ENCODE results near the gene FABP3.
A peak's percentile ranks its signal among the peaks of the same experiment; 100 is the strongest.
"Not testable (repeated sequence)": the region's sequence is repeated elsewhere in the genome, so short reads cannot be mapped to it uniquely, and the experiment has no call there.

The FABP3 gene

DNA sequence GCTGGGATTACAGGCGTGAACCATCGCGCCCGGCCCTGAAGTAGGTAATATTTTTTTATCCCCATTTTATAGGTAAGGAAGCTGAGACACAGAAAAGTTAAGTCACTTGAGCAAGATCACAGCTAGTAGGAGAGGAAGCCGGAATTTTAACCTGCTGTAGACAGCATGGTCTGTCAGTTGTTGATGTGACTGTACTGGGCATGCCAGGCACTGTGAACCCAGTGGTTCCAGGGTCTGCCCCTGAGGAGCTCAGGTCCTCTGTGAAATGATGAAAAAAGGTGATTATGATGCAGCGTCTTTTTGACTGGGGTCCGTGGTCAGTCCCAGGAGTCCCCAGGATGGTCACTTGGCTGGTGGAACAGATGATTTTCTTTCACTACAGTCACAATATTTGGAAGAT lies 16.7 kb upstream of the FABP3 start:
- Mint-ChIP-seq H3K27ac (no peak overlapping the region), H3K9me3 (no peaks in the 10 kb centered on the region), H3K27me3 (peaks cover 3% of the 10 kb centered on the region), H3K36me3 (ENCODE audit: low read depth) (no peaks in the 10 kb centered on the region), H3K4me3 (no peak overlapping the region), H3K4me1 (ENCODE audit: low read depth) (peaks cover 10% of the 10 kb centered on the region)
- intact Hi-C loops (cut with micrococcal nuclease): no loop called here

DNA sequence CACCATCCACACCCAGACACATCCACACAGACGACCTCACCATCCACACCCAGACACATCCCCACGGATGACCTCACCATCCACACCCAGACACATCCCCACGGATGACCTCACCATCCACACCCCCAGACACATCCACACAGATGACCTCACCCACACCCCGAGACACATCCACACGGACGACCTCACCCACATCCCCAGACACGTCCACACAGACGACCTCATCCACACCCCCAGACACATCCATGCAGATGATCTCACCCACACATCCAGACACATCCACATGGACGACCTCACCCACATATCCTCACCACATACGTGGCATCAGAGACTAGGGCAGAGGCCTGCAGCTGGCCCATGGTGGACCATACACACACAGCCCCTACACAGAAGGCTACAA lies 14.7 kb upstream of the FABP3 start:
- Mint-ChIP-seq H3K27ac (no peak overlapping the region), H3K36me3 (ENCODE audit: low read depth) (no peaks in the 10 kb centered on the region), H3K4me1 (ENCODE audit: low read depth) (peaks cover 11% of the 10 kb centered on the region), H3K4me3 (no peak overlapping the region), H3K27me3 (peaks cover 3% of the 10 kb centered on the region), H3K9me3 (no peaks in the 10 kb centered on the region)
- intact Hi-C loops (cut with micrococcal nuclease): no loop called here

DNA sequence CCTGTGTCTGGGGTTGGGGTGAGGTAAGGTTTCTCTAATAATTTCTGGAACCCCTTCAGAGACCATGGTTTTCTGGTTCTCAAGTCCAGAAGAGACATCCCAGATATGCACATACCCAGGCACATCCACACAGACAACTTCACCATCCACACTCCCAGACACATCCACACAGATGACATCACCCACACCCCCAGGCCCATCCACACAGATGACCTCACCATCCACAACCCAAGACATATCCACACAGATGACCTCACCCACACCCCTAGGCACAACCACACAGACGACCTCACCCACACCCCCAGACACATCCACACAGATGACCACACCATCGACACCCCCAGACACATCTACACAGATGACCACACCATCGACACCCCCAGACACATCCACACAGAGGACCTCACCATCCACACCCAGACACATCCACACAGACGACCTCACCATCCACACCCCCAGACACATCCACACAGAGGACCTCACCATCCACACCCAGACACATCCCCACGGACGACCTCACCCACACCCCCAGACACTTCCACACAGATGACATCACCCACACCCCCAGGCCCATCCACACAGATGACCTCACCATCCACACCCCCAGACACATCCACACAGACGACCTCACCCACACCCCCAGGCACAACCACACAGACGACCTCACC lies 13.8 kb upstream of the FABP3 start:
- H3K27me3 Mint-ChIP-seq; intact Hi-C loops (cut with micrococcal nuclease); H3K36me3 Mint-ChIP-seq (ENCODE audit: low read depth); H3K27ac Mint-ChIP-seq; H3K4me3 Mint-ChIP-seq; H3K9me3 Mint-ChIP-seq: not testable (repeated sequence)
- H3K4me1 Mint-ChIP-seq (ENCODE audit: low read depth): peaks cover 11% of the 10 kb centered on the region

DNA sequence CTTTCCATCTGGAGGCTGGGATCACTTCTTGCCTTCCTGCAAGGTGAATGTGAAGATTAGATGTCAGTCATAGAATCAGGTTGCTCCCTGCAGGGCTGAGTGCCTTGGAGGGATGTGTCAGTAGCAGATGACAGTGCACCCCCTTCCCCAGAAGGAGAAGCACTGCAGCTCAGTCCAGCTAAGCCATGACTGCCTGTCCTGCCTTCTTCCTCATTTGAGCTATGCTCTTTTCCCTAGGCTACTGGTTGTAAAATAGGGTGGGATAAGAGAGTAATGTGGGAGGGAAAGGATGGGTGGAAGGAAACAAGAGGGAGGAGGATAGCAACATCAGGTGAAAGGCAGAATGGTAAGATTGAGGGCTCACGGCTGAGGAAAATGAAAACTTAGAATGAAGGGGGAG lies 11.1 kb upstream of the FABP3 start:
- intact Hi-C loops (cut with micrococcal nuclease): no loop called here
- H3K9me3 Mint-ChIP-seq: no peaks in the 10 kb centered on the region
- H3K27me3 Mint-ChIP-seq: peaks cover 9% of the 10 kb centered on the region
- H3K27ac Mint-ChIP-seq: no peak overlapping the region
- no peak overlapping the region for H3K4me3 Mint-ChIP-seq
- H3K36me3 Mint-ChIP-seq (ENCODE audit: low read depth): no peaks in the 10 kb centered on the region
- peaks cover 11% of the 10 kb centered on the region for H3K4me1 Mint-ChIP-seq (ENCODE audit: low read depth)

DNA sequence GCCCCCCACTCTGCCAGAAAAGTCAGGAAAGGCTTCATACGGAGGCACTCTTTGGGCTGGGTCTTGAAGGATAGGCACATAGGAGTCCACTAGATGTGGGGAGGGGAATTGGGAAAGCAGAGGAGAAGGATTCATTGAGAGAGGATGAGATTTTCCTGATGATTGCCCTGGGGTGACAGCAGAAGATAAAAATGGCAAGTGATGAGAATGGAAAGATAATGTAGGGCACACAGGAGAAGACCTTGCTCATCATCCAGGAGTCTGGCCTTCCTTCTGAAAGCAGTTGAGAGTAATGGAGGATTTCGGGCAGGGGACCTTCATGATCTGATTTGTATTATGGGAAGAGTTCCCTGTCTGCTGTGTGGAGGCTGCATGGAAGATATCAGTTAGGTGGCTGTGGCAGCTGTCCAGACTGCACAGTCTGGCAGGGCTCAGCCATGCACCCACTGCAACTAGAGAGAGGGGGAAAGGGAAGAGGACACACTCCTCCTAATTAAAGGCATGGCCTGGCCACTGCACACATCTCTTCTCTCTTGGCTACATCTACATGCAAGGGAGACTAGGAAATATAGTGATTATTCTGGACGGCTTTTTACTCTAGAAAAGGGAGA lies 9.6 kb upstream of the FABP3 start:
- intact Hi-C loops (cut with micrococcal nuclease): no loop called here
- Mint-ChIP-seq H3K4me1 (ENCODE audit: low read depth) (peaks cover 11% of the 10 kb centered on the region), H3K36me3 (ENCODE audit: low read depth) (no peaks in the 10 kb centered on the region), H3K9me3 (no peaks in the 10 kb centered on the region), H3K27ac (no peak overlapping the region), H3K4me3 (no peak overlapping the region), H3K27me3 (peaks cover 11% of the 10 kb centered on the region)

DNA sequence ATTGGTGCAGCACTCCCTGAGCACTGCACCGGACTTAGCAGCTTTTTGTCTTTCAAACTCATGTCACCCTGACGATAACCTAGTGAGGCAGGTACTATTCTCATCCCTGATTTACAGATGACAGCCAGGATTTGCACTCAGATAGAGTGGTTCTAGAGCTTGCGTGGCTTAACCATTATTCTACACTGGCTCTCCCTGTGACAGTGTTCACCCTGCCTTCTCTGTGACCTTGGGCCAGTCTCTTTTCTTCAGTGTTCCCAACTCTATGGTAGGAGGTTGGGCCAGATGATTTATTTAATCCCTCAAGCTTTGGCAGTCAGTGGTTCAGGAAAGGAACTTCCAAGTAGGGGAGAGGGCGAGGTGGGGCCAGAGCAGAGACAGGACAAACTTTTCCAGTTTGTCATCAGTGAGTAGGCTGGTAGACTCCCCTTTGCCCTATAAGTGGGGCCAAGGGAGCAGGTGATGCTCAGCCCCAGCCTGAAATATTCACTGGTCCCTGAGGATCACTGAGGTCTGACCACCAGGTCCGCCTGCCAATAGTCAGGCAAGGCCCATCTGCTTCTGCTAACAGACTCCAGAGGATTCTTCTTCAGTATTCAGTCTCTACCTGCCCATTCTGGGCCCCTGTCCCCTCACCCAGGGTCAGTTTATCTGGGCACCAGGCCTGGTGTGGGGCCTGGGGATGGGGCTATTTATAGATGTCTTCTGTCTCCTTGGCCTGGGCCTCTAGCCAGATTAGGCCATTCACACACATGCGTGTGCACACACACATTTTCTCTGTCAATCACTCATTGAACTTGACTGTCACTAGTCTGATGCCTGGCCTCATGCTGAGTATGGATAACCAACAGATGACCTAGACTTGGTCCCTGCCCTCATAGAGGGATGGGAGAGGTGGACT lies 8.8 kb upstream of the FABP3 start:
- peaks cover 10% of the 10 kb centered on the region for H3K4me1 Mint-ChIP-seq (ENCODE audit: low read depth)

DNA sequence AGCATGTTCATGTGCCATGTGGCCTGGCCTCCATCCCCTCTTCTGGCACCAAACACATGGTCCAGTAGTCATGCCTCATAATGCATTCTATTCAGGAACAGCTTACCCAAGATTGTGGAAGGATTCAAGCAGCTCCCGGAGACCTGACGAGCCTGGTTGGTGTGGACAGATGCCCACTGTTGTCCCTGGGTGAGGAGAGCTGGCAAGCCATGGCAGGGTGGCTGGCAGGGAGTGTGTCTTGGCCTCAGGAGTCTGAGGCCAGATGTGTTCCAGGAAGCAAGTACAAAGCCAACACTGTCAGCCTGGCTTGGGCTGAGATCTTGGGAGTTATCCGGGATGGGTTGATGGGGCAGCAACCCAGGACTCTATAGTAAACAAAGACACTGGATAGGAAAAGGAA lies 7.3 kb upstream of the FABP3 start:
- intact Hi-C loops (cut with micrococcal nuclease): no loop called here
- Mint-ChIP-seq H3K27me3 (peaks cover 9% of the 10 kb centered on the region), H3K9me3 (no peaks in the 10 kb centered on the region), H3K36me3 (ENCODE audit: low read depth) (no peaks in the 10 kb centered on the region), H3K4me1 (ENCODE audit: low read depth) (peaks cover 10% of the 10 kb centered on the region), H3K4me3 (no peak overlapping the region), H3K27ac (no peak overlapping the region)

More for the DNA sequence above, 8.8 kb upstream of the FABP3 start:
- intact Hi-C loops (cut with micrococcal nuclease): no loop called here
- H3K4me3 Mint-ChIP-seq: no peak overlapping the region
- H3K9me3 Mint-ChIP-seq: no peaks in the 10 kb centered on the region
- no peak overlapping the region for H3K27ac Mint-ChIP-seq
- peaks cover 11% of the 10 kb centered on the region for H3K27me3 Mint-ChIP-seq
- H3K36me3 Mint-ChIP-seq (ENCODE audit: low read depth): no peaks in the 10 kb centered on the region

DNA sequence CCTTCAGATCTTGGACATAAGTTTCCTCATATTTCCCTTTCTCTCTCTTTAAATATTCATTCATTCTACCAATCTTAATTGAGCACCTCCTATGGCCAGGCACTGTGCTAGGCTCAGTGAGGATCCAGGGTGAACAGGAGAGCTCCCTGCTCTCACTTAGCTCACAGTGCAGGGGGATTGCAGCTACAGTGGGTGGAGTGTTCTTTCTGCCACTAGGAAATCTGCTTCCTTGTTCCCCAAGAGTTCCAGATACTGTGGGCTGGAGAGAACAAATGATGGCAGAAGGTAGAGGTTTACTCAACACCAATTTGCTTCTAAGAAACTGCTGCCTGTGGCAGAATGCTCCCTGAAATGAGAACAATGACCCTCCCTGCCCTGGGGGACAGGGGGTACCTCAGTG lies 5.1 kb upstream of the FABP3 start:
- H3K4me3 Mint-ChIP-seq: no peak overlapping the region
- H3K4me1 Mint-ChIP-seq (ENCODE audit: low read depth): peaks cover 15% of the 10 kb centered on the region
- no peak overlapping the region for H3K27ac Mint-ChIP-seq
- intact Hi-C loops (cut with micrococcal nuclease): no loop called here
- no peaks in the 10 kb centered on the region for H3K36me3 Mint-ChIP-seq (ENCODE audit: low read depth)
- no peaks in the 10 kb centered on the region for H3K9me3 Mint-ChIP-seq
- peaks cover 16% of the 10 kb centered on the region for H3K27me3 Mint-ChIP-seq

DNA sequence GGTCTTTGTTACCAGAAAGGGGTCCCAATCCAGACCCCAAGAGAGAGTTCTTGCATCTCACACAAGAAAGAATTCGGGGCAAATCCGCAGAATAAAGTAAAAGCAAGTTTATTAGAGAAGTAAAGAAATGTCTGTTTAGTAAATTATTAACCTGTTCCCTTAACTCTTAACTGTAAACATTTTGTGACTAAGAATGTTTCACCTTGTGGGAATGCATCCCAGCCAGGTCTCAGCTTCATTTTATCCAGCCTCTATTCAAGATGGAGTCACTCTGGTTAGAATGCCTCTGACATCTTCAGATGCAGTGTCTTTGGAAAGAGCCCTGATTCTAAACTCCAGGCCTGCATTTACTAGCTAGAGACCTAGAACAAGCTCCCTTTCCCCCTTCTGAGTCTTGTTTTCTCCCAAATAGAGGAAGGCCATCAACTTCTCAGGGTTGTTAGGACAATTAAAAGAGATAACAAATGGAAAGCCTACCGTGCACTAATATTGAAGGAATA lies 4.5 kb upstream of the FABP3 start:
- Mint-ChIP-seq H3K4me3 (no peak overlapping the region), H3K9me3 (no peaks in the 10 kb centered on the region), H3K27me3 (peaks cover 21% of the 10 kb centered on the region), H3K36me3 (ENCODE audit: low read depth) (peaks cover 4% of the 10 kb centered on the region), H3K27ac (no peak overlapping the region), H3K4me1 (ENCODE audit: low read depth) (peaks cover 21% of the 10 kb centered on the region)
- intact Hi-C loops (cut with micrococcal nuclease): no loop called here

DNA sequence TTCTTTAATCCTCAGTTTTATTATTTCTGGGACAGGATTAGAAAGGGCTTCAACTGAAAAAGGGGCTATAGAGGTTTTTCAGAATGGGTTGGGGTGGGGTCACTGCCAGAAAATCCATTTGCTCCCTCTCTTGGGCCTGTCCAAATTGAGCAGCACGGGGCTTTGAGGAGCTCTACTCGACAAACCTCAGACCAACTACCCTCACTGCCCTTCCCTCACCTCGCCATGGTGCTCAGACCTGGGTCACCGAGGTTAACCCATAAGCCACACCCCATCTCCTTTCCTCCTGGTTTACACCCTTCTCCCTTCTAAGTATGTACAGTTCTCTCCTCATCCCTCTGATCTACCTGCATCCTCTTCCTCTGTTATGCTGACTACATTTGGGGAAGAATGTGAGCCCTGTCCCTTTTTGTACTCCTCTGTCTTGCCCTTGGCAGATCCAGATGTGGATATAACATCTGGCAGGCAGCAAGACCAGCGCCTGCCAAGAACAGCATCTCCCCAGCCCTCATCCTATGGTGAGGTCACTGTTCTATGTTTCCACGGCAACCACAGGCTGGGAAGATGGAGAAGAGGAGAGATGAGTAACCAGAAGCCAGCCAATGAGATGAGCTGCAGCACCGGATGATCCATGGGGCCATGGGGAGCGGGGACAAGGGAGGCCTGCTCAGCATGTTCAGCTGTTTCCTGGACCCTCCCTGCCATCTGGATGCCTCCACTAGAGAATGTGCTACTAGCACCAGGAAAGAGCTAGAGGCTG lies 3.7 kb upstream of the FABP3 start:
- peaks cover 26% of the 10 kb centered on the region for H3K27me3 Mint-ChIP-seq
- peaks cover 10% of the 10 kb centered on the region for H3K36me3 Mint-ChIP-seq (ENCODE audit: low read depth)
- peaks cover 29% of the 10 kb centered on the region for H3K4me1 Mint-ChIP-seq (ENCODE audit: low read depth)
- intact Hi-C loops (cut with micrococcal nuclease): no loop called here
- no peak overlapping the region for H3K4me3 Mint-ChIP-seq
- no peaks in the 10 kb centered on the region for H3K9me3 Mint-ChIP-seq
- no peak overlapping the region for H3K27ac Mint-ChIP-seq

DNA sequence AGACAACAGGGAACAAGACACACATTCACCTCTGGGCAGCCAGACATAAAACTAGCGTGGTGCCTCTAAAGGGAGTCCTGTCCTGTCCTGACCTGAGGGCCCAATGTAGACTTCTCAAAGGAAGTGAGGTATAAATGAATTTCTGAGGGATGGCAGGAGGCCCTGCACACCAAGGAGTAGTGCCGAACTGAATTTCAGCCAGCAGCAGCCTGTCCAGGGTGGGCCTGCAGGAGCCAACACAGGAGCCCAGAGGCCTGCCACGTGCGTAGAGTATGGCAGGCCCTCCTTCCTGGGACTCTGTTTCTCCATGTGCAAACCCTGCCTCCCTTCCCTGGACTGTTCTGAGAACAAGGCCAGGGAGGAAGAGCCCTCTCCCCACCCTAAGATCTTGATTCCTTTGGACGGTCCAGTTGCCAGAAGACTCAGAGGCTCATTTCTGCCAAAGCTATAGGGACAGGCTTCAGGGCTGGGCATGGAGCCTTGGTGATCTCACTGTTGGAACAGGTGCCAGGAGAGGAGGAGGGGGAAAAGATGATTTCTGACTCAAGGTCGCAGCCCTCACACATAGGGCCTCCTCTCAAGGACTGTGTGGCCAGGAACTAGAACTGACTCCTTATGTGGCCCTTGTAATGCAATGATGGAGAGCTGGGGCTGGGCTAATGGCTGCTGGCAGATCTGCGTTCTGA lies 1.8 kb upstream of the FABP3 start:
- Mint-ChIP-seq H3K27me3 (peaks cover 22% of the 10 kb centered on the region), H3K4me1 (ENCODE audit: low read depth) (peaks cover 36% of the 10 kb centered on the region), H3K27ac (no peak overlapping the region), H3K36me3 (ENCODE audit: low read depth) (peaks cover 10% of the 10 kb centered on the region), H3K4me3 (no peak overlapping the region), H3K9me3 (no peaks in the 10 kb centered on the region)
- intact Hi-C loops (cut with micrococcal nuclease): no loop called here

DNA sequence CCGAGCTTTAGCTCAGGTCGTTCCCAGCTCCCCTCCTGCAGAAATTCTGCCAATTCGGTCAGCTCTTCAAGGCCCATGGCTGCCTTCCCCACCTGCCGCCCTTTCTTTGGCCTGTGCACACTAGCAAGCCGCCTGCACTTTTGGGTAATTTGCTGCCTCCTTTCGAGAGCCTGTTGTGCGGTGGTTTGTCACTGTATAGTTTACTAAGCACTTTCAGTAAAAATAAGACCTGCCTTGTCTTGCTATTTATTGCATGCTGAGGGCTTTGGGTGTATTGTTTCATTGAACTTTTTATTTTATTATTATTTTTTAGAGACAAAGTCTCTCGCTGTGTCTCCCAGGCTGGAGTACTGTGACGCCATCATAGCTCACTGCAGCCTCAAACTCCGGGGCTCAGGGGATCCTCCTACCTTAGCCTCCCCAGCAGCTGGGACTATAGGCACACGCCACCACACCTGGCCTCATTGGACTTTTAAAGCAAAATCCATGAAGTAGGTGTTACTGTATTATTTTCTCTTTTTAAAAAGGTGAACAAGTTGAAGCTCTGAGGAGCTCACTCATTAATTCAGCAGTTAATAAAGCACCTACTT lies 1.1 kb upstream of the FABP3 start:
- peak overlapping the region; percentile 75 for H3K4me3 Mint-ChIP-seq
- intact Hi-C loops (cut with micrococcal nuclease): no loop called here

DNA sequence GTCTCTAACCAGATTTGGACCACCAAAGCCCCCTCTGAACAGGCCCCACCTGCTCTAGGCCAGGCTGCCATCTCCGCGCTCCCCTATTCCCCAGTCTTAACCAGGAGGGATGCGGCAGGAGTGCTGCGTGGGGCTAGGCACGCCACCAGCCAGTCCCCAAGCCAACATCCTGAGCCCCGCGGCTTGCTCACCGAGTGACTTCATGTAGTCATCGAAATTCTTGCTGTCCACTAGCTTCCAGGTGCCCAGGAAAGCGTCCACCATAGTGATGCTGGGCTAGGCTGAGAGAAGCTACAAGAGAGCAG lies 173 bp downstream of the FABP3 start:
- H3K27ac Mint-ChIP-seq: peak overlapping the region; percentile 81
- no peaks in the 10 kb centered on the region for H3K9me3 Mint-ChIP-seq
- H3K4me1 Mint-ChIP-seq (ENCODE audit: low read depth): peaks cover 45% of the 10 kb centered on the region
- H3K27me3 Mint-ChIP-seq: peaks cover 19% of the 10 kb centered on the region
- H3K4me3 Mint-ChIP-seq: peak overlapping the region; percentile 75
- H3K36me3 Mint-ChIP-seq (ENCODE audit: low read depth): peaks cover 29% of the 10 kb centered on the region
- intact Hi-C loops (cut with micrococcal nuclease): no loop called here

More for the DNA sequence above, 1.1 kb upstream of the FABP3 start:
- H3K4me1 Mint-ChIP-seq (ENCODE audit: low read depth): peaks cover 42% of the 10 kb centered on the region
- peaks cover 17% of the 10 kb centered on the region for H3K36me3 Mint-ChIP-seq (ENCODE audit: low read depth)
- peak overlapping the region; percentile 81 for H3K27ac Mint-ChIP-seq
- peaks cover 21% of the 10 kb centered on the region for H3K27me3 Mint-ChIP-seq
- H3K9me3 Mint-ChIP-seq: no peaks in the 10 kb centered on the region
